Medulla oblongata (tissue), 1 donor: ENCODE measurements around the gene CFAP91.

Experiments used
- DNase-seq: peaks from one replicate; pipeline ENCODE4 v3.0.0-alpha.2; 2015; ENCODE audit errors: extremely low spot score

Gene CFAP91

DNA sequence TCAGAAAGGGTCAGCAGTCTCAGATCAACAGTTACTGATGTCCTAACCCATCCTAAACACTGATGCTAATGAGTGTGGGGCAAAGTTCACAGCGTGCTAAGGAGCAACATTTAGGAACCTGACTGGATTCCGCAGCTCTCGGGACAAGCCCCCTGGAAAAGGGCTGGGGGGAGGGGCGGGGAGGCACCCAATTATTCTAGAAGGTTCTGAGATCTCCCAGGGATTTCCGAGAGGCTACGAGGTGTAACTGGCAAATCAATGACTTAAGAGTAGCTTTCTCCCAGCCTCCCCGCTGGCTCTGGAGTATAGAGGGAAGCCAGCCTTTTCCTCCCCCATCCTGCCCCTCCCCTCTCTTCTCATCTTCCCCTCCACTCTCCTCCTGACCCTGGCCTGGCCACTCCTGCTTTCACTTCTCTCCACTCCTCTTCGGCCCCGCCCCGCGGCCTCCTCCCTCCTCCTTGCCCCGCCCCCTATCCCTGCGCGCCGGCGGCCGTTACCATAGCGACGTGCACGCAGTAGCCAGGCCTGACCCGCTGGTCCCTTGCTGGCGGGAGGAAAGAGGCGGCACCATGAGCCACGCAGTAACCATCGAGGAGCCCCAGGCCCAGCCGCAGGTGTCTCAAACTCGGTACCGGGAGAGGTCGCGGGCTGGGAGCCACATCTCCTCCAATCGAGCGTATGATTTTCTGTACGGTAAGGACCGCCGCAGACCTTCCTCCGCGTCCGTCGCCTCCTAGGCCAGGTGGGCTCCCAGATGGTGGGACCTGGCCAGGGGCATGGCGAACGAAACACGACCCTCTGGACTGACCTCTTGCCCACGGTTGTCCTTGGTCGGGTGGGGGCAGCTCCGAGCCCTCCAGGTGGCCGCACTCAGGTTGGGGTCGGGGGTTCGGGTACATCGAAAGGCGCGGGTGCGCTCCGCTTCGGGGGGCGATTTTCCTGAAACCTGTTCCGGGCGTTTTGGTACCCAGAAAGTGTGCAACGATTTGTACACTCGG, at the start of gene CFAP91:
Gene CFAP91, plus strand, starts transcription at position 493 of the 998 bp plus-strand sequence. Its CDS starts 77 bp downstream, at position 570.
- peak; percentile 96 for DNase-seq

DNA sequence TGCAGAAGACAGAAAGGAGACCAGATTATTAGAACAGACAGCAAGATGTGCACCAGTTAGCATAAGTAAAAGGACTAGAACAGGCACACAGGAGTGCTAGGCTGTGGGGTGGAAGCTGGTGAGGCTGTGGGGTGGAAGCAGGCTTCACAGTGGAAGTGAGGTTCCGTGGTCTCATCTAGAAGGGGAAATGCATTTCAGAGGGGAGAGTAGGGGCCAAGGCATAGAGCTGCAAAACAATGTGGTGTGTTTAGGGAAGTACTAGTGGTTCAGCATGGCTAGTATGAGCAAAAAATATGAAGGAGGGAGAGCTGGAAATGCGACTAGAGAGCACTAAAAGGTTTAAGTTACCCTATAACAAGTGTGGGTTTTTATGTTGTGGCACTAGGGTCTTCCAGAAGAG, 48.9 kb upstream of the CFAP91 start:
- no peak for DNase-seq

DNA sequence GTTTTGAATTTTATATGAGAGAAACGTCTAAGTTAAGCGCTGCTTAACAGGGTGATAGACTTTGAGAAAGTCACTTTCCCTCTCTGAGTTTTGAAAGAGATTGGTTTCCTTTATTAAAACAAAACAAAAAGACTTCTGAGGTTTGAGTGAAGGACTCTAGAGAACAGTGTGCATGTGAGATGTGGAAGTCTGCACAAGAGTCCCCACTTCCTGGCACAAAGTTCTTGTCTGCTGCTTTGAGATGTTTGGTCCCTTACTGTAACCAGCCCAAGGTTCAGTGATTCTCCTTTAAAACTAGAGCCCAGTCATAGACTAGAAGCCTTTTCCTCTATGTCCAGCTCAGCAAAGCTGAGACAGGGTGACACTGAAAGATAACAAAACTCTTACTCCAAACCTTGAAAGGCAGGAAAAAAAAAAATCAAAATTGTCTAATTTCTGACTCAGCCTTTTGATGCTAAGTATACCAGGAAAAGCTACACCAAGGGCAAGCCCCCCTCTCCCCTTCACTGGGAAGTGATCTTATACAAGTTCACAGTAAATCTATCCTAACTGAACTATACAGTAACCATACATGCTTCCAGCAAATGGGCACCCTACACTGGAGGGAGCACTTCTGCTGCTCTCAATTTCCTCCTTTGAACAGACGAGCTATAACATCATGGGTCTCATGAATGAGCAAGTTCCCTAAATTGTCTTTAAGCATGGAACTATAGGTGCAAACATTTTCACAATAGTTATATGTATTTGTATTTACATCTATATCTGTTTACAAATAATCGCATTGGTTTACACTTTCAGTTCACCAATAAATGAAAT, 44.7 kb upstream of the CFAP91 start:
- DNase-seq = peak; percentile 56

DNA sequence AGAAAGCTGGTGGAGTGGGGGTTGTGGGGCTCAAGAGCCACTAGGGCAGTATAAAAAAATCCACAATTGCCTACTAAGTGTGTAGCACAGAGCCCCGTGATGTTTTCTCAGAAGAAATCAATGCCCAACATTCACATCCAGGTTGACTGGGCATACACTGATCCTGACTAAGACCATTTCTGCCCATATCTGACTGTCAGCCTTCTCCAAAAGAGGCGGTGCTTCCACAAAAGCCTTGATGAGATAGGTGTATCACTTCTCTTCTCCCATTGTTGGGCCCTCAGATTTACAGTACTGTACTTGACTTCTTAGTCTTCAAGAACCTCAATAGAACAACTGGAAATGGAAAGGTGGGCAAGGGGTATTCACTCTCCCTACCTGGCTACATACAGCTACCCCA, 43.8 kb upstream of the CFAP91 start:
- no peak for DNase-seq

DNA sequence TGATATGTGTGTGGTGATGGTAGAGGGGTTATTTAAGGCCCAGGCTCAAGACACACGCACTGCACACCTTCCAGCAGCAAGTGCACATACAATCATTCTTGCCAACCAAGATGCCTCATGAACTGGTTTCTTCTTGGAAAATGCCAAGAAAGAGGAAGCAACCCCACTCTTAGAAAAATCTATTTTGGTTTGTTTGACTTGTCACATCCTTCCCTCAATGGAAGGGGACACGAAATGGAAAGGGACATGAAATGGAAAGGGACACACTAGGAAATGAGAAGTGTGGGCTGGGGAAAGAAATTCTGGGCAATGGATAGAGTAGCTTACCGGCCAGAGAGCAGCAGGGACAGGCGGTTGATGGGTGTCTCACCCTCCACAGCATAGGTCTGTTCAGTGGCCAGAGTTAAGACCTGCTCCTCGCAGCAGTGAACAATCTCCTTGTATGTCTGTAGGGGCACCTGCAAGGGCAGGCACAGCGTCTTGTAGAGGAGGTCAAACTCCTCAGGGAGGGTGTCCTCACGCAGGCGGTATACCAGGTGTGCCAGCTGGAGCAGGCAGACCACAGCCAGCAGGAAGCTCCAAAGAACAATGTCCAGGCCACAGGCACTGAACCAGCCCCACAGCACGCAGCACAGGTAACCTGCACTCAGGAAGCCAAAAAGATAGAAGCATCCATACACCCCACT, 43.1 kb upstream of the CFAP91 start:
- peak; percentile 26 for DNase-seq

DNA sequence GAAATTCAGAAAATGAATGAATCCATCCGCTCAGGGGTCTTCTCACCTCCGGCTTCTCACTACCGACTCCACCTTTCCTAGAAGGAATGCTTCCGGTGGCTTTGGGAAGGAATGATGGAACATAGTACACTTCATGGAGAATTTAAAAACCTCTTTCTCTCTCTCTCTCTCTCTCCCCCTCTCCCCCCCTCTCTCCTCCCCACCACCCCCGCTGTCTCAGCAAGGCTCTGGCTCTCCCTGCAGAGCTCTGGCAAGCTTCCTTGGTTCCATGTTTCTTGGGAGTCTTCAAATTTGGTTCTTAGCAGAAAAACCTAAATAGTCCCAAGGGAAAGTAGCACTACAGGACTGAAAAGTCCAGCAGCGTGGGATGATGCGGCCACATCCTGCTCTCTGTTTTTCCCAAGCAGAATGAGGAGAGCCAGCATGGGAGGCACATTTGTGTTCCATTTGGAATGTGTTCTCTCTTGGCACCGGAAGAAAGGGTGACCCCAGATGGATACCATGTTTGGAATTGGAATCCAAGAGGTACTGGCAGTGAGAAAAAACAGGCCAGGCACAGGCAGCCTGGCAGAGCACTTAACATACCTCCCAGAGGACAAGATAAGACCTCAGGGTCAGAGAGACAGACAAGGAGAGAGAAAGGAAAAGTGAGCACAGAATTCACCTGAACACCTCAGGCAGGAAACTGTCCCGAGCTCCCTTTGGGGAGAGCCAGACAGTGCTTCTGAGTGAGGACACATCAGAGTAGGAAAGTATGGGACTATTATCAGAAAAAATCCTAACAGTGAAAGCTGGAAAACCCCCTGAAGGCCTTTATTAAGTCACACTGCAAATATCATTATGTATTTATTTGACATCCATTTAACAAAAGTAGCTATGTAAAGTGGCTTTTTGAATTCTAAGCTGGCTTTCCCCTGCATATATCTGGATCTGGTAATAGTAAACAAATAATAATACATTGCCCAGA, 42.1 kb upstream of the CFAP91 start, which contains the start of gene POPDC2:
Gene POPDC2, minus strand, starts transcription at position 116 of the 967 bp plus-strand sequence. CDS start 166 bp downstream, outside the sequence.
- DNase-seq = no peak

DNA sequence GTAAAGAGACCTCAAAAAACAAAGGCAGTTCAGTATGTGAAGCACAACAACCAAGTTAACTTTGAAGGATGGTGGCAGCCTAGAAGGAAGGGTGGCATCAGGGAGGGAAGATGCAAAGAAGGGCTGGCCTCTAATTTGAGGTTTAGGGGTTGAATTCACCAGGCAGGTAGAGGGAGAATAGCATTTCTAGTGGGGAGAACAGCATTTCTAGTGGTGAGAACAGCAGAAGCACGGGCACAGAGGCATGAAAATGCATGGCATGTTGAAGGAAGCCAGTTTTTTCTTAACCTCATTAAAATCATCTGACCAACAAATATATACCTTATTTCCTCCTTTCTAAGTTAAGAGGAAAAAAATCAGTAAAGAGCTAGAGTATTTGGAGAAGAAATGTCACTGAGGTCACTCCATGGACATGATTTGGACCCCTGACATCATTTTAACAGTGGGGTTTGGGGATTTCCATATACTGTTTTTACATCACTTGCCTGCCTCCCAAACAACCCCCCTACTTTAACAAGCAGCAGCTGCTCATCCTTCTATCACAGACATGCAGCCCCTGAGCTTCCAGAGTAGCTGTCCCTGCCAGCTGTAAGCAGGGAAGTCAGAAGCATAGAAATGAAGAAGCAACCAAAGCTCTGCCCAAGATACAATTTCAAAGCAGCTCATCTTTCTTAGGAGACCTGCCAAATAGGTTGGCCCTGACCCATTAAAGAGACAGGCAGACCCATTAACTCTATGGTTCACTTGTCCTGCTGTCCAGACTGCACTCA, 40.0 kb upstream of the CFAP91 start:
- no peak for DNase-seq

DNA sequence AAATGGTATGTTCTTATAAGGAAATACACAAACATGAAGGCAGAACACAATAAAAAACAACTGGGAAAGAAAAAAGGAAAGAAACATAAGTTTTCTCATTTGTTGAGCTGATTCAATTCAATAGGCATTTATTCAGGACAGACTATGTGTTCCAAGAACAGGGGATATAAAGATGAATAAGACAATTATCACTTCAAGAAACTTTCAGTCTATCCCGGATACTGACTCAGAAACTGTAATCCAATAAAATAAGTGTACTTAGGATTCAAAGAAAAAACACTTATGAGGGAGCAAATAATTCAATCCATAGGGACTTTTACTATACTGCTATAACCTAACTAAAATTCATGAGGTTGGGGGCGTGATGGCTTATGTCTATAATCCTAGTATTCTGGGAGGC, 38.9 kb upstream of the CFAP91 start:
- DNase-seq = no peak

DNA sequence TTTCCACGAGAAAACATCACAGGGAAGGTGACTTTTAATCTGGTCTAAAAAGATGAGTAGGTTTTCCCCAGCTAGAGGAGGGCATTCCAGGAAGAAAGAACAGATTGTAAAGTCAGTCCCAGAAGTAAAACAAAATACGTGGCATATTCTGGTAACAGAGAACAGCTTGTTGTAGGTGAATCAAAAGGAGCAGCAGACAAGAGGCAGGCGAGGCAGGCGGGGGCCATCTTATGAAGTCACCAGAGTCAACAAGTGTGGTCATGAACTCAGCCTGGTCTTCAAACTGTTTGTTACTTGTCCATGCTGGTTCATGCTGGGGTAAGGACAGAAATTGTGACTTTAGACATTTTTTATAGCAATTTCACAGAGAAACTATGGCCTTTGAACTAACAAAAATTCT, 38.5 kb upstream of the CFAP91 start:
- DNase-seq = no peak

DNA sequence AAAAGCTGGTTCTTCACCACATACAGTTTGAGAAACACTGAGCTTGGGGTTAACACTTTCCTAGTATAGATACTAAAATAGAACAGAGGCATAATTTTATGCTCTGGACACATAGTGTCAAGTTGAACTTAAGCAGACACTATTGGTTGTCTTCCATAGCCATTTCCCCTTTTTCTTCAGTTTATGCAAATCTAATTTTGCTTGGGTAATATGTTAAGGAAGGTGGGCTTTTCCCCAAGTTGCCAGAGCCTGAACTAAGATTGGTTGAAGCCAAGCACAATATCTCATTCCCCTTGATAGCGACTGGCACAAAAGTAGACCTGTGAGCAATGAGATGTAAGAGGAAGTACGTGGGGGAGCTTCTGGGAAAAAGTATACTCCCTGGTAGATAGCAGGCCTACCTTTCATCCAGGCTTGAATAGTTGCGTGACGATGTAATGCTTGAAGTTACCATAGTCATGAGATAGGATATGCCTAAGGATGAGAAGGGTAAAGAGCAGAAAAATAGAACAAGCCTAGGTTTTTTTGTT, 37.9 kb upstream of the CFAP91 start:
- DNase-seq = no peak

DNA sequence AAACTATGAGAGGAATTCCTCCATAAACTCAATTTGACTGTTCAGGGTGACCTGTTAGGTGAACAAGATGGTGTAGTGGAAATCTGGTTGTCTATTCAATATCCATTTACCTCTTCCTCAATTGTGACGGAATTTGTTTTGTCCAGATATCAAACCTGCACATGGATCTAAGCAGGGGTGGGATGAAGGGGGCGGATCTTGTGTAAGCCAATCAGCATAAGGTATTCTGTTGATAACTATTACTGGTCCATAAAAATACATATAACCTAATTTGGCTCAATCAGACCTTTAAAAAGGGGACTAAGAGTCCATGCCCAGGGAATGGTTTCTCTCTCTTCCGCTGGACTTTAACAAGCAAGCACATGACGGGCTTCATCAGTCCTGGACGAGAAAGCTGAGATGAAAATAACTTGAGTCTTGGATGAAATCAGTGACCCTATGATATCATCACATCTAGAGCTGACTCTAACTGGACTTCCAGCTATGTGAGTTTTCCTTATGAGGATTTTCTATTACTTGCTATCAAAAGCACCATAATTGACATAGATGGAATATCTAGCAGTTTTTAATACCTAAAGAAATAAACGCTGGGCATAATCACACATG, 36.8 kb upstream of the CFAP91 start:
- no peak for DNase-seq

DNA sequence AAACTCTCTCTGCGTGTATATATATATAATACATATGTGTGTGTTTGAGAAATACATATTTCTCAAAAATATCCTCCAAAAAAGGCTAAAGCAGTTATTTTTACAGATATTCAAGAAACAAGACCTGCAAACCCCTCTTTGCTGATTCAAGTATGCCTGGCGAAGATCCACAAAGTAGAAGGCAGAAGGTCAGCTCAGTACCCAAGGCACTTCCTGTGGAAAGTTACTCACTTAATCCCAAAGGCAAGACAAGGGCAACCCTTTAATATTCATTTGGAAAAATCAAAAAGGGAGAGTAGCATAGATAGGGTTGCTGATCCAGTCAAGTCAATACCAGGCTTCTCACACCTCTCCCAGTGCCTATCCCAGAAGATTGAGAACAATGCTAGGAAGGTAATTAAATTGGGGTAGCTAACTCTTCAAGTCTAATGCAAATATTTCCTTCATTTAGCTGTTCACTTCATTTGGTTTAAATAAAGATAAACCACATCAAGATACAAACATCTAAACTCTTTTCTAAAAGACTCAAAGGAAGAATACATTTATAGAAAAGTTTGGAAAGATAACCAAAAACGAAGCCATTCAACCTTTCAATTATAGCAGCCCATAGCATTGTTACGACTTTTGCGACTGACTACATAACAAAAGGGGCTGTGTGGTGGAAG, 32.8 kb upstream of the CFAP91 start:
- DNase-seq = no peak

DNA sequence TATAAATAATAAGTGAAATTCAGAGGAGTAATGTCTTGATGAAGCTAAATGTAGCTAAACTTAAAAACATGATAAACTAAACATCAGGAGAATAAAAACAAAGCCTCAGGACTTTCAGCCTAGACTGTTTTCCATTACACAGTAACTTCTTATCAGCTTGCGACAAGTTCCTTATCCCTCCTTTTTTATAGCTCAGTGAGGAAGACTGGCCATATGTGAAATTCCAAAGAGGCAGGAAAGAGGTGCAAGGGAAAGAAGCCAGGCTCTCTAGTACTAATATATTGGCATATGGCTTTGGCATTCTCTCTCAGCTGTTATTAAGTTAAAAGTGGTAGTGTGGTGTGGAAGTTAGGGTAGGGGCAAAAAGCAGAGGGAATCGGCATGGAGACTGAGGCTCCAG, 30.0 kb upstream of the CFAP91 start:
- no peak for DNase-seq

DNA sequence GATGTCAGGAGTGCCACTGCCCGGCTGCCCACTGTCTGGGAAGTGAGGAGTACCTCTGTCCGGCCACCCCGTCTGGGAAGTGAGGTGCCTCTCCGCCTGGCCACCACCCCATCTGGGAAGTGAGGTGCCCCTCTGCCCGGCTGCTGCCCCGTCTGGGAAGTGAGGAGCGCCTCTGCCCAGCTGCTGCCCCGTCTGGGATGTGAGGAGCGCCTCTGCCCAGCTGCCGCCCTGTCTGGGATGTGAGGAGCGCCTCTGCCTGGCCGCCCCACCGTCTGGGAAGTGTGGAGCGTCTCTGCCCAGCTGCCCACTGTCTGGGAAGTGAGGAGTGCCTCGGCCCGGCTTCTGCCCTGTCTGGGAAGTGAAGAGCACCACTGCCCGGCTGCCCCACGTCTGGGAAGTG, 28.9 kb upstream of the CFAP91 start:
- DNase-seq = no peak

DNA sequence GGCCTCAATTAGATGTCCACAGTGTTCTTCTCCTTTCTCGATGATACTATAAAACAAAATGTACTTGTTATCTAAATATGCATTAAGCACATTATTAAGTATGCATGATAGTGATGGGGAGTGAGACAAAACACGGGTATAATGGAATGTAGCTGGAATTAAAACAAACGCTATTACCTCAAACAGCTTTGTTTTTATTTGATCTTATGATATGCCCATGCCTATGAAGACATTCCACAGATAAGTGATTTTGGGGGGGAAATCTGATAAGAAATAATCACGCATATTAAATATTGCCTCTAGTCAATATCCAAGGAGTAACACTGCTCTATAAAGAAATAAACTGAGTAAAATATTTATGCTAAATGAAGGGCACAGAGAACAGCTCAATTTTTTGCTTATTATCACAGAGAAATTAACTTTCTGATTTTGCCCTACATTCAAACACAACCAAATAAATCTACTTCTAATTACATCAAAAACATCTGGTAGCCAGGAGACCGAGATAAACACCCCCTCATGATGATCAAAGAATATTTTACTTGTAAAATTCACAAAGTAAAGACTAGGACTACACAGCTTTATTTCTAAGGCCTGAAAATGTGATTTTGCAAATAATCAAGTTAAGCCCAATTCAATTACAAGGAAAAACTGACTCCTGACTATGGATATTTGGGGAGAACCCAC, 27.5 kb upstream of the CFAP91 start:
- DNase-seq = no peak

DNA sequence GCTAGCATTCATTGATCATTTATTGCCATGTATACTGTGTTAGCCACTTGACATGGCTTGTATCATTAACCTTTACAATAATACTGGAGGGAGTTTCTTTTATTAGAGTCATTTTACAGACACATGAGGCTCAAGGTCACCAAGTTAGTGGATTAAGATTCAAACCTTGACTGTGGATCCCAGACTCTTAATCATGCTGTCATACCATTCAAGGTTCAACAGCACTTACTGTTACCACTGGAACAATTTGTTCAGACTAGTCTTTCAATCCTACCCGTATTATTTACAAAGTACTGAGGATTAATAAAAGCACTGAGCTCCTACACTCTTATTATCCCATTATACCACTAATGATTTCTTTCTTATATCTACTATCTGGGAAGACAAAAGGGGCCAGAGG, 26.8 kb upstream of the CFAP91 start:
- no peak for DNase-seq

DNA sequence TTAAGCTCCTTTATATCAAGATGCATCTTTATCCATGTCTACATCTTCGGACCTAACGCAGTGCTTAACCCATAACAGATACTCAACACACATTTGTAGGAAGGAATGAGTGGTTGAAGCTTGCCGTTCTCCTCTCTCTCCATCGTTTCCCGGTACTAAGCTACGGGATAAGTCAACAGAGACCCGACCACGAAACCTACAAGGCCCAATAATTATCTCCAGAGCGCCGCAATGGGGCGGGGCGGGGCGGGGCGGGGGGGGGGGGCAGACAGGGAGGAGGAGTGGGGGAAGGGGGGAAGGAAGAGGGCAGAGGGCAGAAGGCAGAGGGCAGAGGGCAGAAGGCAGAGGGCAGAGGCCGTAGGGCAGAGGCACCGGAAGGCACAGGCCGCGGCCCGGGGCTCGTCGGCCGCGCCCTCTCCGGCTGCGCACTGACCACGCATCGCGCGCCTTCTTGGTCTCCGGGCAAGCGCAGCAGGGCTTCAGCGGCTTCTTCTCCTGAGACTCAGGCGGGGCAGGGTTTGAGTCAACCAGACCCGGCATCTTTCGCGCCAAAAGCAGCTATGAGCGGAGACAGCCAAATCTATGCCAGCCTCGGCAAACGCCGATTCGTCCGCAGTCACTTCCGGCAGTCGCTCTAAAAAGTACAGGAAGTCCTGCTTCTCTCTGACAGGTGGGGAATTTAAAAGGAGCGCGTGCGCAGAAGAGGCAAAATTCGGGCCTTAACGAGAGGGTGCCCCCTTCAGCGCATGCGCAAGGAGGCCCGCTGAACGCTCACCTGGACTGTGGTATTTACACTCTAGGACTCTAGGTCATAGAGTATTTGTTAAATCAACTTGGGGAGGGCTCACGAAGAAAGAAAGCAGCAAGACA, 25.8 kb upstream of the CFAP91 start, which contains the start of gene COX17:
Gene COX17, minus strand, starts transcription at position 636 of the 870 bp plus-strand sequence. Its CDS starts 96 bp downstream, at position 540.
- DNase-seq = peak; percentile 97
